Measurements from ENCODE around the gene LINC01488. TPM values are rescaled to one million over a fixed set of nuclear protein-coding genes. Genes with fewer than 3 reads are reported as not detected.
A peak's percentile ranks its signal among the peaks of the same experiment; 100 is the strongest.

LINC01488 gene
- total and polyA plus RNA-seq, 7 donors = 0.36 TPM; not detected in 6

DNA sequence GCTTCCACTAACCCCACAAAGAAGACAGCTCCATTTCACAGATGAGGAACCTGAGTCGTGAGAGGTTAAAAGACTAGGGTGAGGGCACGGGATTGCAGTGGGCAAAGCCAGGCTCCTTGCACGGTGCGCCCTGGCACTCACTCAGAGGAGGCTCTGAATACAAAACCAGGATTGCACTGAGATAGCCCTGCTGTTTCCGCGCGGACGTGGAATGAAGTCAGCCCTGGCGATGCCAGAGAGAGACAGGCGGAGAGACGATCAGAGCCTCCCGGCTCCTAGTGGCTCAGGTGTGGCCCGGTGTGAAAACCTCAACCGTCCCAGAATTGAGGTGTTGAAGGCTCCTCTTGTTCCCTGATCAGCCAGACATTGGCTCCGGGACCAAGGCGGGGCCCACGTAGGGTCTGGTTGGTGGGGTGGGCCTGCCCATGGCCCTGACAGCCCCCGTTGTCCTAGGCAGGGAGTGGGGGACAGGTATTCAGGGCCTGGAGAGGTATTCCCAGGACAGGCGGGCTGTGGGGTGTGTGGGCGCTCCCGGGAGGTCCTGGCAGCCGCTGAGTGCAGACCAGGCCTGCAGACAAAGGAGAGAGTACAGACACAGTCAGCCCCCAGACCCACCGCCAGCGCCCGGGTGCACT, 43.1 kb upstream of the LINC01488 start:
- H3K27me3 ChIP-seq = no peaks in the 10 kb centered on the region
- DNase-seq = no peak

DNA sequence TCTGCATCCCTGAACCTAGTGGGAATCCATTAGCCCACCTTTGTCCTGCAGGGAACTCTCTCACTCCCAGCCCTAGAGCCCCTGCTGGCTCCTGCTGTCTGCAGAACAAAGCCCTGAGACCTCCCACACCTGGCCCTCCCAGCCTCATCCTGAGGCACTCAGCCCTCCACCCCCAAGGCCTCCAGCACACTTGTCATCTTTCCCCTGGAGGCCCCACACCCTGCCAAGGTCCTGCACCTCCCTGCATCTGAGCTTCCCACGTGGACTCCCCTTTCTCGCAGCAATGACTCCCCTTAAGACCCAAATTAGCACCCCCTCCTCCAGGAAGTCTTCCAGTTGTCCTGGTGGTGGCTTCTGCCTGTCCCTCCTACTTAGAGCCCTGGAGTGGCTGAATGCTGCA, 42.3 kb upstream of the LINC01488 start:
- WGBS, 2 donors = 88 to 92% methylated on average over 2 of the region's 2 CpGs
- DNase-seq = no peak
- intact Hi-C loops (cut with DNase I) = no loop called here
- peaks cover 0 to 20% (median 17%) of the 10 kb centered on the region in 4 donors for H3K4me1 ChIP-seq
- no peaks in the 10 kb centered on the region for H3K27me3 ChIP-seq
- H3K36me3 ChIP-seq = no peaks in the 10 kb centered on the region
- no peak for TF ChIP-seq EP300 (IDR thresholded peaks at IDR 0.05)
- TF ChIP-seq, protein P1, sequence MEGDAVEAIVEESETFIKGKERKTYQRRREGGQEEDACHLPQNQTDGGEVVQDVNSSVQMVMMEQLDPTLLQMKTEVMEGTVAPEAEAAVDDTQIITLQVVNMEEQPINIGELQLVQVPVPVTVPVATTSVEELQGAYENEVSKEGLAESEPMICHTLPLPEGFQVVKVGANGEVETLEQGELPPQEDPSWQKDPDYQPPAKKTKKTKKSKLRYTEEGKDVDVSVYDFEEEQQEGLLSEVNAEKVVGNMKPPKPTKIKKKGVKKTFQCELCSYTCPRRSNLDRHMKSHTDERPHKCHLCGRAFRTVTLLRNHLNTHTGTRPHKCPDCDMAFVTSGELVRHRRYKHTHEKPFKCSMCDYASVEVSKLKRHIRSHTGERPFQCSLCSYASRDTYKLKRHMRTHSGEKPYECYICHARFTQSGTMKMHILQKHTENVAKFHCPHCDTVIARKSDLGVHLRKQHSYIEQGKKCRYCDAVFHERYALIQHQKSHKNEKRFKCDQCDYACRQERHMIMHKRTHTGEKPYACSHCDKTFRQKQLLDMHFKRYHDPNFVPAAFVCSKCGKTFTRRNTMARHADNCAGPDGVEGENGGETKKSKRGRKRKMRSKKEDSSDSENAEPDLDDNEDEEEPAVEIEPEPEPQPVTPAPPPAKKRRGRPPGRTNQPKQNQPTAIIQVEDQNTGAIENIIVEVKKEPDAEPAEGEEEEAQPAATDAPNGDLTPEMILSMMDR (IDR thresholded peaks at IDR 0.05) = no peak
- TF ChIP-seq POLR2AphosphoS5 (IDR thresholded peaks at IDR 0.05) = no peak
- no peak for TF ChIP-seq POLR2A (IDR thresholded peaks at IDR 0.05)
- no peak overlapping the region for H3K4me3 ChIP-seq
- H3K27ac ChIP-seq = no peak overlapping the region
- no peaks in the 10 kb centered on the region for H3K9me3 ChIP-seq

More for the DNA sequence above, 43.1 kb upstream of the LINC01488 start:
- no peaks in the 10 kb centered on the region for H3K9me3 ChIP-seq
- 87 to 90% methylated on average over 25 of the region's 25 CpGs for WGBS, 2 donors
- intact Hi-C loops (cut with DNase I) = no loop called here
- no peak for TF ChIP-seq POLR2AphosphoS5 (IDR thresholded peaks at IDR 0.05)
- TF ChIP-seq EP300 (IDR thresholded peaks at IDR 0.05) = no peak
- TF ChIP-seq POLR2A (IDR thresholded peaks at IDR 0.05) = no peak
- TF ChIP-seq, protein P1 (IDR thresholded peaks at IDR 0.05) = no peak
- H3K36me3 ChIP-seq = no peaks in the 10 kb centered on the region
- no peak overlapping the region for H3K27ac ChIP-seq
- peaks cover 0 to 13% (median 10%) of the 10 kb centered on the region in 4 donors for H3K4me1 ChIP-seq
- H3K4me3 ChIP-seq = no peak overlapping the region

DNA sequence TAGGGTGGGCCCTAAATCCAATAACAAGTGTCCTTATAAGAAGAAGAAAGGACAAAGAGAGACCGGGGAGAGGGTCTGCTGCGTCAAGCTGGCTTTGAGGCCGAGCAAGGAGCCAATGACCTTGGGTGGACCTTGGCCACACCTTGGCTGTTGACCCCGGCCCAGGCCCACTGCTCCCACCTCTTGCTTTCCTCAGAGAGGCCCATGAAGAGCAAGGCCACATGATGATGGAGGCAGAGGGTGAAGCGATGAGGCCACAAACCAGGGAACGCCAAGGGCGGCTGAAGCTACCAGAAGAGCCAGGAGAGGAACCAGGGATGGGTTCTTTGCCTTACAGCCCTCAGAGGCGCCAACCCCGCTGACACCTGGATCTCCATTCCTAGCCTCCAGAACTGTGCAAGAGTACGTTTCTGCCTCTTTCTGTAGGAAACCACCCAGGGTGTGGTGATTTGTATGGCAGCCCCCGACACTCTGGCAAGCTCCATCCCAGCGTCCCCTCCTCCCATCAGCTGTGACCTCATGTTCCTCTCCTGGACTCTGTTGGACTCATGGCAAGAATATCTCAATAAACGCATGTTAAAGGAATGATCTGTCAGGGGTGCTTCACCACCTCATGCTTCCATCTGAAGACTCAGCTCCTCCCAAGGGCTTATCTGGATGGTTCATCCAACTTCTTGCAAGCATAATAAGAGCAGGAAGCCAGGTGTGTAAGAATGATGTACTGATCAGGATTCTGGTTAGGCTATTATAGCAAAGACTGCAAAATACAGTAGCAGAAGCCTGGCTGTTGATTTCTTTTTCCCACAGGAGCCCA, 41.6 kb upstream of the LINC01488 start:
- WGBS, 2 donors = 93 to 94% methylated on average over 13 of the region's 13 CpGs
- no peaks in the 10 kb centered on the region for H3K36me3 ChIP-seq
- no peaks in the 10 kb centered on the region for H3K27me3 ChIP-seq
- peaks cover 0 to 25% (median 22%) of the 10 kb centered on the region in 4 donors for H3K4me1 ChIP-seq
- intact Hi-C loops (cut with DNase I) = loop anchor here (5.0 kb wide), 2 partner anchors 143 to 197 kb away; no protein-coding TSS in a partner anchor
- no peak overlapping the region for H3K27ac ChIP-seq
- TF ChIP-seq EP300 (IDR thresholded peaks at IDR 0.05) (no peak), POLR2AphosphoS5 (IDR thresholded peaks at IDR 0.05) (no peak), POLR2A (IDR thresholded peaks at IDR 0.05) (no peak)
- TF ChIP-seq, protein P1 (IDR thresholded peaks at IDR 0.05) = no peak
- no peak overlapping the region for H3K4me3 ChIP-seq
- no peaks in the 10 kb centered on the region for H3K9me3 ChIP-seq
- DNase-seq = no peak

DNA sequence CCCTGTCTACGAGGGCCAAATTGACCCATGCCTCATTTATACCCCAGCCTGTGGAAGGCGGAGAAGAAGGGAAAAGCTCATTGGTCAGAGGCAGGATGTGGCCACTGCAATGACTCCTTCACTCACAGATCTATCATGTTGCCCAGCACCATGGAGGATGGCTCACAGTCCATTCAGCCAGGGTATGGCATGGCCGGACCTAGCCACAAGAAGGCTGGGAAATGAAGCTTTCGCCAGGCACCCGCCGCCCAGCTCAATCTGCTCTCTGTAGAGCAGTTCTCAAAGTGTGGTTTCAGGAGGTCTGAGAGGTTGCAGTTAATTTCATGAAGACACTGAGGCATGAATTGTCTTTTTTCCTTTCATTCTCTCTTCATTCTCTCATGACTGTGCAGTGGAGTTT, 40.6 kb upstream of the LINC01488 start:
- peak; percentile 19 for DNase-seq
- no peaks in the 10 kb centered on the region for H3K36me3 ChIP-seq
- intact Hi-C loops (cut with DNase I) = loop anchor here (5.0 kb wide), 2 partner anchors 144 to 196 kb away; no protein-coding TSS in a partner anchor

More for the DNA sequence above, 40.6 kb upstream of the LINC01488 start:
- Histone ChIP-seq H3K27ac (no peak overlapping the region), H3K4me1 (peaks cover 0 to 29% (median 24%) of the 10 kb centered on the region in 4 donors), H3K9me3 (no peaks in the 10 kb centered on the region), H3K27me3 (no peaks in the 10 kb centered on the region), H3K4me3 (no peak overlapping the region)
- TF ChIP-seq POLR2AphosphoS5 (IDR thresholded peaks at IDR 0.05) (no peak), POLR2A (IDR thresholded peaks at IDR 0.05) (no peak), EP300 (IDR thresholded peaks at IDR 0.05) (no peak)
- TF ChIP-seq, protein P1 (IDR thresholded peaks at IDR 0.05) = no peak
- WGBS, 2 donors = 93 to 97% methylated on average over 6 of the region's 6 CpGs

All from sigmoid colon (tissue), 7 donors.